ENCODE results near the gene PHLDB3.

DNA sequence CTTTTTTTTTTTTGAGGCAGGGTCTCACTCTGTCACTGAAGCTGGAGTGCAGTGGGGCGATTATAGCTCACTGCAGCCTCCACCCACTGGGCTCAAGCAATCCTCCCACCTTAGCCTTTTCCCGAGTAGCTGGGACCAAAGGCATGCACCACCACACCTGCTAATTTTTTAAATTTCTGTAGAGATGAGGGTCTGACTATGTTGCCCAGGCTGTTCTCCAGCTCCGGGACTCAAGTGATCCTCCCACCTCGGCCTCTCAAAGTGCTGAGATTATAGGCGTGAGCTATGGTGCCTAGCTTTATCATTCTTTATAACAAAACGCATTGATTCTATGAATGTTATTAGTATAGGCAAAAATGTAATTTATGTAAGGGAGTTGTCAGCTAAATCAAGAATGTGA, 21.3 kb downstream of the PHLDB3 start:
- no peak for TF ChIP-seq CTCF (IDR thresholded peaks at IDR 0.05)
- TF ChIP-seq REST (IDR thresholded peaks at IDR 0.05; ENCODE audit: insufficient read depth in 1 of 2, low read depth in 2 of 2, low read length in 1 of 2), result no peak
- TF ChIP-seq POLR2AphosphoS5 (IDR thresholded peaks at IDR 0.05; ENCODE audit: low read depth, low read length), result no peak
- no peak for TF ChIP-seq SIN3A (IDR thresholded peaks at IDR 0.05; ENCODE audit: borderline replicate concordance, insufficient read depth, low read depth, low read length)
- TF ChIP-seq TCF7L2 (IDR thresholded peaks at IDR 0.05; ENCODE audit: low read depth, low read length), result no peak

All from Panc1 (cell line).